Measurements from ENCODE around the gene DDX18. TPM values are rescaled to one million over a fixed set of nuclear protein-coding genes. Genes with fewer than 3 reads are reported as not detected.

The DDX18 gene
- total RNA-seq, 1 donor from 2014 or later, result 43.2 TPM

Other genes with a start within 250 kb of the DDX18 start
- gene CCDC93, start 199.4 kb downstream of the DDX18 start, total RNA-seq, result 12.9 and 19.7 TPM in 2 replicates

Measured in glomerular endothelial cell (primary cell).